Endothelial cell of umbilical vein (primary cell): ENCODE measurements around the gene ELK1.

Experiments used
- MYC ChIP-seq: IDR thresholded peaks from one replicate; pipeline ENCODE4 v1.6.1; 2011; ENCODE audit warnings: mild to moderate bottlenecking, low read depth, low read length
- TF ChIP-seq, protein P1 (sequence below), 2 donors: IDR thresholded peaks; 1 replicate in 1 of 2; 2 replicates in 1 of 2; pipeline ENCODE4 v1.5.1; 2011; ENCODE audit warnings: low read length in 2 of 2, mild to moderate bottlenecking in 2 of 2, moderate library complexity in 2 of 2, control low read depth in 1 of 2, inconsistent platforms in 1 of 2, low read depth in 1 of 2; ENCODE audit not compliant: insufficient read depth in 1 of 2; ENCODE audit errors: extremely low read depth in 1 of 2

DNA sequence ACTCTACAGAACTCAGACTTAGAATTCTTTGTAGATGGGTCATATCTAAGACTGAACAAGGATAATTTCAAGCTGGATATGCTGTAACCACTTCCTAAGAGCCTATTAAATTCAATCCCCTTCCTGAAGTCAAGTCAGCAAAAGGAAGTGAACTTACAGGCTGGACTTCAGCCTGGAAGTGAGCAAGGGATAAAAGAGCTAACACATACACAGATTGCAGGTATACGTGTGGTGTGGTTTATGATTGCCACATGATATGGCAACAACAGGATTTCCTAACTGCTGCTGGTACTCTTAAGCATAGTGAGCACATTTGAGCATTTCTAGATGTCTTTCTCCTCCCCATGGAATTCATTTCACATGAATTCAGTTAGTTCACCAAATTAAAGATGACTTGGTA, 46.8 kb upstream of the ELK1 start:
- TF ChIP-seq, protein P1, sequence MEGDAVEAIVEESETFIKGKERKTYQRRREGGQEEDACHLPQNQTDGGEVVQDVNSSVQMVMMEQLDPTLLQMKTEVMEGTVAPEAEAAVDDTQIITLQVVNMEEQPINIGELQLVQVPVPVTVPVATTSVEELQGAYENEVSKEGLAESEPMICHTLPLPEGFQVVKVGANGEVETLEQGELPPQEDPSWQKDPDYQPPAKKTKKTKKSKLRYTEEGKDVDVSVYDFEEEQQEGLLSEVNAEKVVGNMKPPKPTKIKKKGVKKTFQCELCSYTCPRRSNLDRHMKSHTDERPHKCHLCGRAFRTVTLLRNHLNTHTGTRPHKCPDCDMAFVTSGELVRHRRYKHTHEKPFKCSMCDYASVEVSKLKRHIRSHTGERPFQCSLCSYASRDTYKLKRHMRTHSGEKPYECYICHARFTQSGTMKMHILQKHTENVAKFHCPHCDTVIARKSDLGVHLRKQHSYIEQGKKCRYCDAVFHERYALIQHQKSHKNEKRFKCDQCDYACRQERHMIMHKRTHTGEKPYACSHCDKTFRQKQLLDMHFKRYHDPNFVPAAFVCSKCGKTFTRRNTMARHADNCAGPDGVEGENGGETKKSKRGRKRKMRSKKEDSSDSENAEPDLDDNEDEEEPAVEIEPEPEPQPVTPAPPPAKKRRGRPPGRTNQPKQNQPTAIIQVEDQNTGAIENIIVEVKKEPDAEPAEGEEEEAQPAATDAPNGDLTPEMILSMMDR (IDR thresholded peaks at IDR 0.05; ENCODE audit: extremely low read depth in 1 of 2, insufficient read depth in 1 of 2, low read depth in 1 of 2, low read length in 2 of 2): no peak
- TF ChIP-seq MYC: no peak
